ENCODE measurements around the gene MST1. TPM values are rescaled to one million over a fixed set of nuclear protein-coding genes. Genes with fewer than 3 reads are reported as not detected.

MST1 gene
- total RNA-seq, 2 donors from 2014 or later = 10.2 to 32.2 TPM

DNA sequence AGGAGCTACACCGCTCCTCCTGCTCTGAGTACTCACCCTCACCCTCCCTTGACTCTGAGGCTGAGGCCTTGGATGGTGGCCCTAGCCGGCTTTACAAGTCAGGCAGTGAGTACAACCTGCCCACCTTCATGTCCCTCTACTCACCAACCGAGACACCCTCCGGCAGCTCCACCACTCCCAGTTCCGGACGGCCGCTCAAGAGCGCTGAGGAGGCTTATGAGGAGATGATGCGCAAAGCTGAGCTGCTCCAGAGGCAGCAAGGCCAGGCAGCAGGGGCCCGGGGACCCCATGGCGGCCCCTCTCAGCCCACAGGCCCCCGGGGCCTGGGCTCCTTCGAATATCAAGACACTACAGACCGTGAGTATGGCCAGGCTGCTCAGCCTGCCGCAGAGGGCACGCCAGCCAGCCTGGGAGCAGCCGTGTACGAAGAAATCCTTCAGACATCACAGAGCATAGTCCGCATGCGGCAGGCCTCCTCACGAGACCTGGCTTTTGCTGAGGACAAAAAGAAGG is 36.3 kb downstream of the MST1 start:
- intact Hi-C loops (cut with DNase I) = no loop called here
- Histone ChIP-seq H3K4me3 (no peak overlapping the region), H3K9me3 (no peaks in the 10 kb centered on the region), H3K4me1 (replicated peaks) (no peaks in the 10 kb centered on the region), H3K27ac (no peak overlapping the region), H3K36me3 (no peaks in the 10 kb centered on the region), H3K27me3 (replicated peaks; ENCODE audit: insufficient read depth) (no peaks in the 10 kb centered on the region)
- no peak for DNase-seq (ENCODE audit: low spot score)
- WGBS = 90% methylated on average over 21 of the region's 21 CpGs
- TF ChIP-seq POLR2A (IDR thresholded peaks at IDR 0.05) = no peak

DNA sequence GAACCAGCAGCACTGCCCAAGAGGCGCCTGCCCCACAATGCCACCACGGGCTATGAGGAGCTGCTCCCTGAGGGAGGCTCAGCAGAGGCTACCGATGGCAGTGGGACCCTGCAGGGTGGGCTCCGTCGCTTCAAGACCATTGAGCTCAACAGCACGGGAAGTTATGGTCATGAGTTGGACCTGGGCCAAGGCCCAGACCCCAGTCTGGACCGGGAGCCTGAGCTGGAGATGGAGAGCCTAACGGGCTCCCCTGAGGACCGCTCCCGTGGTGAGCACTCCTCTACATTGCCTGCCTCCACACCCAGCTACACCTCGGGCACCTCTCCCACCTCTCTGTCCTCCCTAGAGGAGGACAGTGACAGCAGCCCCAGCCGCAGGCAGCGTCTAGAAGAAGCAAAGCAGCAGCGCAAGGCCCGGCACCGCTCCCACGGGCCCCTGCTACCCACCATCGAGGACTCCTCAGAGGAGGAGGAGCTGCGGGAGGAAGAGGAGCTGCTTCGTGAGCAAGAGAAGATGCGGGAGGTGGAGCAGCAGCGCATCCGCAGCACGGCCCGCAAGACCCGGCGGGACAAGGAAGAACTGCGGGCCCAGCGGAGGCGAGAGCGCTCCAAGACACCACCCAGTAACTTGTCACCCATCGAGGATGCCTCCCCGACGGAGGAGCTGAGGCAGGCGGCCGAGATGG is 36.9 kb downstream of the MST1 start:
- no peak for DNase-seq (ENCODE audit: low spot score)
- Histone ChIP-seq H3K27ac (no peak overlapping the region), H3K4me3 (no peak overlapping the region), H3K9me3 (no peaks in the 10 kb centered on the region), H3K27me3 (replicated peaks; ENCODE audit: insufficient read depth) (no peaks in the 10 kb centered on the region), H3K36me3 (no peaks in the 10 kb centered on the region), H3K4me1 (replicated peaks) (no peaks in the 10 kb centered on the region)
- intact Hi-C loops (cut with DNase I) = no loop called here
- TF ChIP-seq, protein P1, sequence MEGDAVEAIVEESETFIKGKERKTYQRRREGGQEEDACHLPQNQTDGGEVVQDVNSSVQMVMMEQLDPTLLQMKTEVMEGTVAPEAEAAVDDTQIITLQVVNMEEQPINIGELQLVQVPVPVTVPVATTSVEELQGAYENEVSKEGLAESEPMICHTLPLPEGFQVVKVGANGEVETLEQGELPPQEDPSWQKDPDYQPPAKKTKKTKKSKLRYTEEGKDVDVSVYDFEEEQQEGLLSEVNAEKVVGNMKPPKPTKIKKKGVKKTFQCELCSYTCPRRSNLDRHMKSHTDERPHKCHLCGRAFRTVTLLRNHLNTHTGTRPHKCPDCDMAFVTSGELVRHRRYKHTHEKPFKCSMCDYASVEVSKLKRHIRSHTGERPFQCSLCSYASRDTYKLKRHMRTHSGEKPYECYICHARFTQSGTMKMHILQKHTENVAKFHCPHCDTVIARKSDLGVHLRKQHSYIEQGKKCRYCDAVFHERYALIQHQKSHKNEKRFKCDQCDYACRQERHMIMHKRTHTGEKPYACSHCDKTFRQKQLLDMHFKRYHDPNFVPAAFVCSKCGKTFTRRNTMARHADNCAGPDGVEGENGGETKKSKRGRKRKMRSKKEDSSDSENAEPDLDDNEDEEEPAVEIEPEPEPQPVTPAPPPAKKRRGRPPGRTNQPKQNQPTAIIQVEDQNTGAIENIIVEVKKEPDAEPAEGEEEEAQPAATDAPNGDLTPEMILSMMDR (IDR thresholded peaks at IDR 0.05) = no peak
- TF ChIP-seq POLR2AphosphoS5 (IDR thresholded peaks at IDR 0.05) (no peak), POLR2A (IDR thresholded peaks at IDR 0.05) (no peak)
- 91% methylated on average over 35 of the region's 36 CpGs for WGBS

DNA sequence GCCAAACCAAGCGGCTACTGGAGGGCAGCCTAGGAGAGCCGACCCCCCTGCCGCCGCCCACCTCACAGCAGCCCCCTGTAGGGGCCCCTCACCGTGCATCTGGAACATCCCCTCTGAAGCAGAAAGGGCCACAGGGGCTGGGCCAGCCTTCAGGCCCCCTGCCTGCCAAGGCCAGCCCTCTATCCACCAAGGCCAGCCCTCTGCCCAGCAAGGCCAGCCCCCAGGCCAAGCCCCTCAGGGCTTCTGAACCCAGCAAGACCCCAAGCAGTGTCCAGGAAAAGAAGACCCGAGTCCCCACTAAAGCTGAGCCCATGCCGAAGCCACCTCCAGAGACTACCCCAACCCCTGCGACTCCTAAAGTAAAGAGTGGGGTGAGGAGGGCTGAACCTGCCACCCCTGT is 38.6 kb downstream of the MST1 start:
- DNase-seq (ENCODE audit: low spot score) = no peak
- Histone ChIP-seq H3K4me1 (replicated peaks) (no peaks in the 10 kb centered on the region), H3K4me3 (no peak overlapping the region), H3K36me3 (no peaks in the 10 kb centered on the region), H3K27ac (no peak overlapping the region), H3K9me3 (no peaks in the 10 kb centered on the region), H3K27me3 (replicated peaks; ENCODE audit: insufficient read depth) (no peaks in the 10 kb centered on the region)
- WGBS = 71% methylated on average over 8 of the region's 8 CpGs
- intact Hi-C loops (cut with DNase I) = no loop called here
- TF ChIP-seq POLR2AphosphoS5 (IDR thresholded peaks at IDR 0.05) (no peak), POLR2A (IDR thresholded peaks at IDR 0.05) (no peak)
- TF ChIP-seq, protein P1 (IDR thresholded peaks at IDR 0.05) = no peak

DNA sequence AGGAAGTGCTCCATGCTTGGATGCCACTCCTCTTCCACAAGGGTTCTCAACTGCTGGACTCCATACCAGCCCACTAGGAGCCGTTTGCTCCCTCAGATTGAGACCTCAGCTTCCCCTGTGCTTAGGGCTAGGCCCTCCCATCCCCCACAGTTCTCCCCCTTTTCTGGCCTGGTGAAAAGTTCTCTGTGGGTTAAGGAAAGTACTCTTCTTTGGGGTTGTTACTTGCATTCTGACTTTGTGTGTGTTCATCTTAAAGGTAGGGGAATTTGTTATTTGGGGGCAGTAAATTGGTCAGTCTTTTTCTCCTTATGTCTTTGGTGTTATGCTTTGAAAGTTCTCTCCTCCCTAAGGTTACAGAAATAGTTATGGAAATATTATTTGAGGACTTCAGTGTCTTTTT is 39.1 kb downstream of the MST1 start:
- no peaks in the 10 kb centered on the region for H3K36me3 ChIP-seq
- intact Hi-C loops (cut with DNase I) = no loop called here
- no peak for DNase-seq (ENCODE audit: low spot score)
- 78% methylated on average over 1 of the region's 1 CpG for WGBS
- no peak overlapping the region for H3K4me3 ChIP-seq
- H3K9me3 ChIP-seq = no peaks in the 10 kb centered on the region
- H3K27me3 ChIP-seq (replicated peaks; ENCODE audit: insufficient read depth) = no peaks in the 10 kb centered on the region
- TF ChIP-seq, protein P1 (IDR thresholded peaks at IDR 0.05) = no peak
- TF ChIP-seq POLR2A (IDR thresholded peaks at IDR 0.05) (no peak), POLR2AphosphoS5 (IDR thresholded peaks at IDR 0.05) (no peak)
- H3K27ac ChIP-seq = no peak overlapping the region
- no peaks in the 10 kb centered on the region for H3K4me1 ChIP-seq (replicated peaks)

DNA sequence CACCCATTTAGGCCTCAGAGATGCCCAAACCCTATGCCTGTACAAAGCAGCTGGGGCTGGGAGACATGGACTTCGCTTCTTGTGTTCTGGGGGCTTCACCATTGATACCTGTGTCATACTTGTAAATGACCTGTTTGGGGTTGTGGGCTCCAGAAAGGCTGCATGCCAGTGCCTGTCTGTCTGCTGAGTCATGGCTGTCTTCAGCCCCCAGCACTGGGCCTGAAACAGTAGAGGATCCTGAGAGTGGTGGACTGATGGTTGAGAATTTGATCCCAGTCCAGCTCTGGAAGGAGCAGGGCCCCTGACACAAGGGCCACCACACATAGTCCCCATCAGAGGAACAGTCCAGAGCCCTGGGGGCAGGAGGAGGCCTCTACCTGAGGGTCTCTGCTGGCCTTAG is 39.7 kb downstream of the MST1 start:
- Histone ChIP-seq H3K36me3 (no peaks in the 10 kb centered on the region), H3K4me1 (replicated peaks) (no peaks in the 10 kb centered on the region), H3K9me3 (no peaks in the 10 kb centered on the region), H3K27me3 (replicated peaks; ENCODE audit: insufficient read depth) (no peaks in the 10 kb centered on the region), H3K4me3 (no peak overlapping the region), H3K27ac (no peak overlapping the region)
- 100% methylated on average over 1 of the region's 1 CpG for WGBS
- no peak for DNase-seq (ENCODE audit: low spot score)
- TF ChIP-seq, protein P1 (IDR thresholded peaks at IDR 0.05) = no peak
- TF ChIP-seq POLR2AphosphoS5 (IDR thresholded peaks at IDR 0.05) = no peak
- TF ChIP-seq POLR2A (IDR thresholded peaks at IDR 0.05) = no peak
- intact Hi-C loops (cut with DNase I) = no loop called here
